Fibroblast of pulmonary artery (primary cell): ENCODE results near the gene PTPRD.

Source experiments
- DNase-seq: peaks from one replicate; pipeline ENCODE4 v3.0.0-alpha.2; 2010; ENCODE audit warnings: low read depth
- H3K4me3 ChIP-seq: replicated peaks from 2 replicates; pipeline ENCODE4 v1.5.1; 2011; ENCODE audit warnings: low read depth, mild to moderate bottlenecking, control low read depth, low read length, moderate library complexity
- CTCF ChIP-seq: IDR thresholded peaks from 2 replicates; pipeline ENCODE4 v1.5.1; 2011; ENCODE audit warnings: mild to moderate bottlenecking, control low read depth, low read length, inconsistent platforms; ENCODE audit errors: missing control alignments

PTPRD gene

GRCh38 chr9:8574846-8575245 lies 2038.0 kb downstream of the PTPRD start:
- TF ChIP-seq CTCF, result no peak

GRCh38 chr9:8572209-8572608 lies 2040.6 kb downstream of the PTPRD start:
- no peak overlapping the region for H3K4me3 ChIP-seq
- no peak for TF ChIP-seq CTCF
- DNase-seq, result no peak

More at GRCh38 chr9:8574846-8575245, 2038.0 kb downstream of the PTPRD start:
- H3K4me3 ChIP-seq, result no peak overlapping the region
- no peak for DNase-seq

- no peak overlapping the region for H3K4me3 ChIP-seq
- no peak for TF ChIP-seq CTCF
- DNase-seq, result no peak
These were observed 2041.2 kb downstream of the PTPRD start for GRCh38 chr9:8571643-8572042.

- no peak for TF ChIP-seq CTCF
- H3K4me3 ChIP-seq, result no peak overlapping the region
- no peak for DNase-seq
These were observed 2042.0 kb downstream of the PTPRD start for GRCh38 chr9:8570776-8571175.

GRCh38 chr9:8569823-8570222 lies 2043.0 kb downstream of the PTPRD start:
- no peak for TF ChIP-seq CTCF
- no peak for DNase-seq
- no peak overlapping the region for H3K4me3 ChIP-seq

GRCh38 chr9:8567963-8568579 lies 2044.7 kb downstream of the PTPRD start:
- DNase-seq, result no peak
- H3K4me3 ChIP-seq, result no peak overlapping the region
- no peak for TF ChIP-seq CTCF

GRCh38 chr9:8564960-8565359 lies 2047.8 kb downstream of the PTPRD start:
- no peak overlapping the region for H3K4me3 ChIP-seq
- TF ChIP-seq CTCF, result no peak
- DNase-seq, result no peak
